Thyroid gland (tissue), 4 donors: ENCODE data around the gene NPHP4.

Experiments
- CTCF ChIP-seq, 6 experiments: fragments of 200-600 bp in 3 of 6; fragments of 450-650 bp in 3 of 6; sonication (generic) in 3 of 6; IDR thresholded peaks; one replicate each; pipeline ENCODE4 v1.5.1; 2016 to 2019; ENCODE audit warnings: antibody characterized with exemption in 6 of 6, mild to moderate bottlenecking in 2 of 6, inconsistent platforms in 1 of 6, moderate library complexity in 1 of 6
- POLR2A ChIP-seq, 2 donors: fragments of 450-650 bp; IDR thresholded peaks; one replicate each; pipeline ENCODE4 v1.6.1; 2017; ENCODE audit warnings: antibody characterized with exemption in 2 of 2, mild to moderate bottlenecking in 2 of 2, moderate library complexity in 1 of 2

- TF ChIP-seq CTCF (IDR thresholded peaks at IDR 0.05) (no peak), POLR2A (IDR thresholded peaks at IDR 0.05) (no peak)
Measured at GRCh38 chr1:5890346-5891106, 101.7 kb downstream of the NPHP4 start.
